Prostate gland (tissue), 2 donors: Measurements from ENCODE around the gene KRT34. TPM values are rescaled to one million over a fixed set of nuclear protein-coding genes. Genes with fewer than 3 reads are reported as not detected.

Source experiments
- DNase-seq: peaks from one replicate; pipeline ENCODE4 v3.0.0-alpha.2; 2019; ENCODE audit warnings: low spot score
- H3K27ac ChIP-seq, 2 donors: fragments of 200-600 bp; sonication (generic); 2 replicates each; pipeline ENCODE4 v1.5.1; 2017 to 2019
- H3K27me3 ChIP-seq: fragments of 200-600 bp; sonication (generic); replicated peaks from 2 replicates; pipeline ENCODE4 v1.5.1; 2019; ENCODE audit not compliant: insufficient read depth
- H3K36me3 ChIP-seq, 2 donors: fragments of 200-600 bp; sonication (generic); 1 replicate in 1 of 2; 2 replicates in 1 of 2; pipeline versions ENCODE4 v1.5.1 to v1.8.1; 2017 to 2019
- H3K4me1 ChIP-seq: fragments of 200-600 bp; sonication (generic); replicated peaks from 2 replicates; pipeline ENCODE4 v1.5.1; 2019
- H3K4me3 ChIP-seq, 2 donors: fragments of 200-600 bp; sonication (generic); 2 replicates each; pipeline ENCODE4 v1.5.1; 2017 to 2019
- H3K9me3 ChIP-seq: fragments of 200-600 bp; sonication (generic); 2 replicates; pipeline ENCODE4 v1.5.1; 2017
- POLR2A ChIP-seq: fragments of 450-650 bp; IDR thresholded peaks from one replicate; pipeline ENCODE4 v1.6.1; 2016; ENCODE audit warnings: antibody characterized with exemption, mild to moderate bottlenecking
- POLR2AphosphoS5 ChIP-seq: sonication (generic); formaldehyde crosslinking; IDR thresholded peaks from one replicate; pipeline ENCODE4 v1.6.1; 2017; ENCODE audit warnings: antibody characterized with exemption
- WGBS: methylation state at CpG from one replicate; pipeline ENCODE4 v1.1.5; 2018; 5-methylcytosine and 5-hydroxymethylcytosine counted together
- intact Hi-C: fragments of 100-400 bp; cut with DNase I; formaldehyde crosslinking; loops from one replicate; pipeline ENCODE4 v1.14.2; 2022
- total RNA-seq, 2 donors: library from RNA; depleted of rRNA; stranded (reverse); fragments of >200 nt; gene quantifications; one replicate each; pipeline ENCODE4 v1.1.0, GENCODE V29; 2016
- TF ChIP-seq, protein P1 (sequence below), 4 experiments: fragments of 200-600 bp in 2 of 4; fragments of 450-650 bp in 2 of 4; sonication (generic) in 2 of 4; IDR thresholded peaks; 1 replicate in 3 of 4; 2 replicates in 1 of 4; pipeline ENCODE4 v1.5.1; 2016 to 2019; ENCODE audit warnings: antibody characterized with exemption in 4 of 4, mild to moderate bottlenecking in 2 of 4, moderate library complexity in 2 of 4

The KRT34 gene
- total RNA-seq, 2 donors from 2014 or later, result 1.5 TPM; not detected in 1

DNA sequence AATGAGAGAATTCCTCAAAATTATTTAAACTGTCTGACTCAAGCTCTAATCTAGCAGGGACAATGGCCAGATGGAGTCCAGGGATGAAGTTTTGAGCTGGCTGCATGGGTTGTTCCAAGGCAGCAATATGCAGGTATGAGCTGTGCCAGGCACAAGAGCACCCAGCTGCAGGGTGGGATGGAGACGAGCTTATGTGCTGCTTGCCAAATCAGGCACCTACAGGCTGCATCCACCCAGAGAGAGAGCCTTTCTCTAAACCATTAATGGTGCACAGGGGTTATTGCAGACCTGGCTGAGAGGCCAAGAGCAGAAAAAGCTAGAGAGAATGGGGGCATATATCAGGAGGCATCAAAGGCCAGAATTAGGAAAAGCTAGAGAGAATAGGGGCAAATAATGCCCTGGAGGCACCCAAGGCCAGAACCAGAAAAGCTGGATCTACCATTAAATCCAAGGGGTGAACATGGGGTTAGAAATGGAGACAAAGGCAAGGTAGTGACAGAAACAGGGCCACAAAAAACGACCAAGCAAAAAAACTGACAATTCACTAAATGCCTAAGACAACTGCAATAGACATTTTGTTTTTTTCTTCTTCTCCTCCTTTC lies 42.4 kb downstream of the KRT34 start:
- WGBS, result 33% methylated on average over 2 of the region's 2 CpGs
- Histone ChIP-seq H3K4me3 (no peak overlapping the region), H3K4me1 (no peaks in the 10 kb centered on the region), H3K27ac (no peak overlapping the region), H3K27me3 (no peaks in the 10 kb centered on the region), H3K36me3 (no peaks in the 10 kb centered on the region), H3K9me3 (no peaks in the 10 kb centered on the region)
- TF ChIP-seq, protein P1, sequence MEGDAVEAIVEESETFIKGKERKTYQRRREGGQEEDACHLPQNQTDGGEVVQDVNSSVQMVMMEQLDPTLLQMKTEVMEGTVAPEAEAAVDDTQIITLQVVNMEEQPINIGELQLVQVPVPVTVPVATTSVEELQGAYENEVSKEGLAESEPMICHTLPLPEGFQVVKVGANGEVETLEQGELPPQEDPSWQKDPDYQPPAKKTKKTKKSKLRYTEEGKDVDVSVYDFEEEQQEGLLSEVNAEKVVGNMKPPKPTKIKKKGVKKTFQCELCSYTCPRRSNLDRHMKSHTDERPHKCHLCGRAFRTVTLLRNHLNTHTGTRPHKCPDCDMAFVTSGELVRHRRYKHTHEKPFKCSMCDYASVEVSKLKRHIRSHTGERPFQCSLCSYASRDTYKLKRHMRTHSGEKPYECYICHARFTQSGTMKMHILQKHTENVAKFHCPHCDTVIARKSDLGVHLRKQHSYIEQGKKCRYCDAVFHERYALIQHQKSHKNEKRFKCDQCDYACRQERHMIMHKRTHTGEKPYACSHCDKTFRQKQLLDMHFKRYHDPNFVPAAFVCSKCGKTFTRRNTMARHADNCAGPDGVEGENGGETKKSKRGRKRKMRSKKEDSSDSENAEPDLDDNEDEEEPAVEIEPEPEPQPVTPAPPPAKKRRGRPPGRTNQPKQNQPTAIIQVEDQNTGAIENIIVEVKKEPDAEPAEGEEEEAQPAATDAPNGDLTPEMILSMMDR (IDR thresholded peaks at IDR 0.05), result no peak
- TF ChIP-seq POLR2AphosphoS5, result no peak
- no peak for TF ChIP-seq POLR2A
- intact Hi-C loops, result no loop called here
- DNase-seq, result no peak

GRCh38 chr17:41338961-41339485 lies 43.1 kb downstream of the KRT34 start:
- Histone ChIP-seq H3K9me3 (no peaks in the 10 kb centered on the region), H3K27ac (no peak overlapping the region), H3K36me3 (no peaks in the 10 kb centered on the region), H3K27me3 (no peaks in the 10 kb centered on the region), H3K4me3 (no peak overlapping the region), H3K4me1 (no peaks in the 10 kb centered on the region)
- no peak for TF ChIP-seq POLR2A
- intact Hi-C loops, result no loop called here
- 31% methylated on average over 5 of the region's 5 CpGs for WGBS
- no peak for DNase-seq

DNA sequence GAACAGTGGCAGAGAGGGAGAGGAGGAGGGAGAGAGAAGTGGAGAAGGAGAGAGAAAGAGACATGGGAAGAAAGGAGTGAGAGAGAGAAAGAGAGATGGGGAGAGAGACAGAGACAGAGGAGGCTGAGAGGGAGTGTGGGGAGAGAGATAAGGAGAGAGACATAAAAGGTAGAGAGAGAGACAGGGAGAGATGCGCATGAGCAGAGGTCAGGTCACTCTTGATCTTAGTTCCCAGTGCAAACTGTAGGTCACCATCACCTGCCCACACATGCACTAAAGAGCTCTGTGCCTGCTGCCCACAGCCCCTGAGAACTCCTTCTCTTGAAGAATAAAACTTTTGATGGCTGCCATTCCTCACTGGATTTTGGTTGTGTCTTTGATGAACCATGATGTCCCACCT lies 46.4 kb downstream of the KRT34 start:
- no peaks in the 10 kb centered on the region for H3K9me3 ChIP-seq
- H3K27ac ChIP-seq, result no peak overlapping the region
- H3K36me3 ChIP-seq, result no peaks in the 10 kb centered on the region
- H3K4me1 ChIP-seq, result no peaks in the 10 kb centered on the region
- TF ChIP-seq POLR2AphosphoS5 (no peak), POLR2A (no peak)
- TF ChIP-seq, protein P1 (IDR thresholded peaks at IDR 0.05), result no peak
- H3K4me3 ChIP-seq, result no peak overlapping the region
- intact Hi-C loops, result no loop called here
- no peaks in the 10 kb centered on the region for H3K27me3 ChIP-seq
- DNase-seq, result no peak
- 83% methylated on average over 1 of the region's 1 CpG for WGBS

- Histone ChIP-seq H3K4me3 (no peak overlapping the region), H3K27me3 (no peaks in the 10 kb centered on the region), H3K36me3 (no peaks in the 10 kb centered on the region), H3K27ac (no peak overlapping the region), H3K4me1 (no peaks in the 10 kb centered on the region), H3K9me3 (no peaks in the 10 kb centered on the region)
- TF ChIP-seq POLR2A (no peak), POLR2AphosphoS5 (no peak)
- TF ChIP-seq, protein P1 (IDR thresholded peaks at IDR 0.05), result no peak
- intact Hi-C loops, result no loop called here
- WGBS, result 77% methylated on average over 6 of the region's 6 CpGs
- DNase-seq, result no peak
Observed at GRCh38 chr17:41334385-41335305, 47.5 kb downstream of the KRT34 start.

DNA sequence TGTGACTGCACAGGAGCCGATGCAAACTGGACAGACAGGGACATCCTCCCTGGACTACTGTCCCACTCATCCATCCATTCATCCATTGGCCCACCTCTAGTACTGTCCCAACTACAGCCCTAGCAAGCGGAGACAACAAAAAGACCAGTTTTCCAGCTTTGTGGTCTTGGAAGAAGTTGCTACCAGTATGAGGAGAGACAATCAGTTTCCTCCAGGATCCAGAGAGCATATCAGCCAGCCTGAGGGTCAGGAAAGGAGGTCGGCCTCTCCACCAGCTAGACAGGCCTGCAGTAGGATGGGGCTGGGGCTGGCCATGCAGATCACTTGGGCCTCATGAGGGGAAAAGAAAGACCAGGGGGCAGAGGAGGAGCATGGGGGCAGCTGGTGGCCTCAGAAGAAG lies 48.3 kb downstream of the KRT34 start:
- intact Hi-C loops, result no loop called here
- 90% methylated on average over 3 of the region's 3 CpGs for WGBS
- TF ChIP-seq POLR2A (no peak), POLR2AphosphoS5 (no peak)
- TF ChIP-seq, protein P1 (IDR thresholded peaks at IDR 0.05), result no peak
- Histone ChIP-seq H3K36me3 (no peaks in the 10 kb centered on the region), H3K27me3 (no peaks in the 10 kb centered on the region), H3K9me3 (no peaks in the 10 kb centered on the region), H3K4me1 (no peaks in the 10 kb centered on the region), H3K27ac (no peak overlapping the region), H3K4me3 (no peak overlapping the region)
- no peak for DNase-seq
